HCT116 (cell line): Measurements from ENCODE around the gene CASKIN2. TPM values are rescaled to one million over a fixed set of nuclear protein-coding genes. Genes with fewer than 3 reads are reported as not detected.
A peak's percentile ranks its signal among the peaks of the same experiment; 100 is the strongest.

Experiments used
- ATAC-seq: fragments of 200-7000 bp; cut with Tn5 transposase; 2 replicates; pipeline ENCODE4 v1.9.1; 2020; ENCODE audit warnings: mild to moderate bottlenecking, moderate library complexity
- BruUV-seq: library from RNA; stranded (reverse); fragments of 400-500 nt; replicated peaks from 2 replicates; lab custom pipeline; 2021; lab: Mats Ljungman, UMichigan
- CTCF ChIA-PET: fragments of 300-600 bp; sonication (Branson Sonifier 250); formaldehyde crosslinking; loops from one replicate; lab custom pipeline; 2021; ENCODE audit warnings: antibody characterized with exemption; lab: Charles Lee
- POLR2A ChIA-PET: fragments of 300-600, 350-600 bp; sonication (Branson Sonifier 250); formaldehyde crosslinking; loops from one replicate; lab custom pipeline; 2021; ENCODE audit warnings: antibody characterized with exemption; lab: Charles Lee
- RAD21 ChIA-PET, 2 experiments: fragments of 300-600 bp; sonication (Branson Sonifier 250); formaldehyde crosslinking; loops; one replicate each; lab custom pipeline; 2023; ENCODE audit warnings: low total read pairs in 2 of 2; ENCODE audit not compliant: uncharacterized antibody in 2 of 2, unreplicated experiment in 2 of 2, low non-redundant PET in 1 of 2; lab: Charles Lee
- DNase-seq: peaks from one replicate; pipeline ENCODE4 v3.0.0-alpha.2; 2010; ENCODE audit warnings: low read depth, low spot score
- H2AFZ ChIP-seq: fragments of 200-600 bp; shearing (Covaris generic), sonication (generic); 2 replicates; pipeline ENCODE4 v1.6.1; 2017; ENCODE audit warnings: low read depth, mixed run types, mixed read lengths, antibody characterized with exemption, low read length; ENCODE audit not compliant: poor library complexity, severe bottlenecking
- H3K27ac ChIP-seq: 2 replicates; pipeline ENCODE4 v1.5.1; 2012; ENCODE audit warnings: low read depth, low read length
- H3K27me3 ChIP-seq: fragments of 200-600 bp; sonication (generic); 2 replicates; pipeline ENCODE4 v1.6.1; 2016; ENCODE audit warnings: mixed run types, low read length, mixed read lengths; ENCODE audit not compliant: insufficient read depth
- H3K36me3 ChIP-seq, 2 experiments: fragments of 200-500 bp in 1 of 2; fragments of 200-600 bp in 1 of 2; sonication (Bioruptor generic) in 1 of 2; sonication (generic) in 1 of 2; 2 replicates each; pipeline versions ENCODE4 v1.5.1 to v1.6.1; 2014 to 2016; ENCODE audit warnings: low read length in 2 of 2, inconsistent platforms in 1 of 2, mixed read lengths in 1 of 2, mixed run types in 1 of 2; ENCODE audit not compliant: insufficient read depth in 2 of 2, control insufficient read depth in 1 of 2
- H3K4me1 ChIP-seq, 2 experiments: fragments of 200-600 bp in 1 of 2; sonication (generic) in 1 of 2; 2 replicates each; pipeline versions ENCODE4 v1.5.1 to v1.6.1; 2012 to 2017; ENCODE audit warnings: low read length in 2 of 2, inconsistent platforms in 1 of 2, mild to moderate bottlenecking in 1 of 2, mixed read lengths in 1 of 2, mixed run types in 1 of 2, moderate library complexity in 1 of 2; ENCODE audit not compliant: insufficient read depth in 2 of 2, control insufficient read depth in 1 of 2
- H3K4me2 ChIP-seq: fragments of 200-600 bp; sonication (generic); 2 replicates; pipeline ENCODE4 v1.6.1; 2017; ENCODE audit warnings: mixed run types, low read length, mixed read lengths
- H3K4me3 ChIP-seq, 2 experiments: fragments of 200-600 bp in 1 of 2; sonication (generic) in 1 of 2; replicated peaks in 1 of 2; 2 replicates each; pipeline ENCODE4 v1.5.1; 2011 to 2016; ENCODE audit warnings: low read length in 2 of 2, control low read depth in 1 of 2, low read depth in 1 of 2, mild to moderate bottlenecking in 1 of 2, mixed read lengths in 1 of 2, mixed run types in 1 of 2
- H3K79me2 ChIP-seq: fragments of 200-600 bp; sonication (generic); 2 replicates; pipeline ENCODE4 v1.6.1; 2017; ENCODE audit warnings: mild to moderate bottlenecking, mixed run types, low read length, moderate library complexity, mixed read lengths; ENCODE audit not compliant: insufficient read depth
- H3K9ac ChIP-seq: fragments of 200-600 bp; sonication (generic); 2 replicates; pipeline ENCODE4 v1.6.1; 2016; ENCODE audit warnings: low read length, mixed read lengths
- H3K9me2 ChIP-seq: fragments of 200-600 bp; sonication (generic), shearing (Covaris generic); 2 replicates; pipeline ENCODE4 v1.6.1; 2017; ENCODE audit warnings: mixed run types, mild to moderate bottlenecking, moderate library complexity; ENCODE audit not compliant: insufficient read depth
- H3K9me3 ChIP-seq, 2 experiments: fragments of 200-500 bp in 1 of 2; fragments of 200-600 bp in 1 of 2; sonication (Bioruptor generic) in 1 of 2; sonication (generic) in 1 of 2; 2 replicates each; pipeline ENCODE4 v1.6.1; 2014 to 2017; ENCODE audit warnings: low read length in 2 of 2, mixed read lengths in 2 of 2, inconsistent platforms in 1 of 2, low read depth in 1 of 2, mild to moderate bottlenecking in 1 of 2, mixed run types in 1 of 2, moderate library complexity in 1 of 2; ENCODE audit not compliant: control insufficient read depth in 1 of 2, insufficient read depth in 1 of 2
- H4K20me1 ChIP-seq: fragments of 200-600 bp; sonication (generic), shearing (Covaris generic); 2 replicates; pipeline ENCODE4 v1.6.1; 2017; ENCODE audit warnings: mixed run types, mild to moderate bottlenecking, moderate library complexity; ENCODE audit not compliant: insufficient read depth
- CEBPB ChIP-seq: IDR thresholded peaks from 2 replicates; pipeline ENCODE4 v1.6.1; 2012; ENCODE audit warnings: low read depth
- POLR2A ChIP-seq: IDR thresholded peaks from 2 replicates; pipeline ENCODE4 v1.7.0; 2011; ENCODE audit warnings: borderline replicate concordance; ENCODE audit not compliant: insufficient read depth, insufficient read length; ENCODE audit errors: extremely low read depth
- SRF ChIP-seq: IDR thresholded peaks from 2 replicates; pipeline ENCODE4 v1.6.1; 2012; ENCODE audit warnings: low read depth
- TCF7L2 ChIP-seq: IDR thresholded peaks from 2 replicates; pipeline ENCODE4 v1.7.0; 2011; ENCODE audit warnings: borderline replicate concordance, inconsistent platforms; ENCODE audit not compliant: insufficient read depth, insufficient read length; ENCODE audit errors: extremely low read depth
- intact Hi-C: fragments of 100-400 bp; cut with micrococcal nuclease; formaldehyde crosslinking; loops from 2 replicates; pipeline ENCODE4 v1.10.0; 2022
- total RNA-seq: library from RNA; stranded (reverse); gene quantifications from one replicate; pipeline ENCODE4 v1.2.1, GENCODE V29; 2021; ENCODE audit not compliant: unreplicated experiment
- TF ChIP-seq, protein P1 (sequence below): IDR thresholded peaks from 2 replicates; pipeline ENCODE4 v1.6.1; 2012; ENCODE audit warnings: low read depth

Gene CASKIN2
- total RNA-seq, 1 experiment from 2014 or later: 38.4 TPM

DNA sequence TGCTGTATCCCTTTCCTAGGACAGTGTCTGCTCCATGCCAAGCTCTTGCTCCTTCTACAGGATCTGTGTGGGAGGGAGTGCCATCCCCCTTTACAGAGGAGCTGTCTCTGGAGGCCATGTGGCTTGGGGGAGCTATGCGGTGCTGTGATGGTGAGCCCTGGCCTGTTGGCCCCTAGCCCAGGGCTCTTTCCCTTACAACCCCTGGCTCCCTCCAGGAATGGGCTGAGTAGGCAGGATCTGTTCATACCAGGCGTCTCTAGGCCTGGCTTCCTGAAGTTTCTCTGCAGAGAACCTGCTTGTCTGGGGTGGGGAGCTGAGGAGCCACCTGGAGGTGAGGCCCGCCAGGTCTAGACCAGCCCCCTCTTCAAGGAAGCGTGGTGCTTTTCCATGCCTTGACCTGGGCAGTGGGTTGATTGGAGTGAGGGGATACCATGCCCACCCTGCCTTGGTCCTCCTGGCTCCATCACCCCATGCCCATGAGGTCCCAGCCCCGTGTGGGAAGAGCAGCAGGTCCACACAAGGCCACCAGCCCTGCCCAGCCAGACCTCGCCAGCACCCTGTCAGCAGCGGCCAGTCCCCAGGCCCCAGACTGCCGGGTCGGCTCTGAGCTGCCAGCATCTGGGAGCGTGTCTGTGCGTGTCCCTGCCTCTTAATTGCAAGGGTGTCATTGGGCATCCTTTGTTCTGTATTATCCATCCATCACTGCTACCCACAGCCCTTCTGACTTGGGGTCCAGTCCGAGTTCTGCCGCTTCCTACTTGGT, 24.8 kb upstream of the CASKIN2 start:
- peaks cover under 1 to 28% of the 10 kb centered on the region in 2 experiments; a peak in 2 of 4 replicates for H3K4me1 ChIP-seq
- peak; percentile 18; the same call in 1 of the 2 replicates for ATAC-seq
- TF ChIP-seq CEBPB (no peak), TCF7L2 (no peak), SRF (no peak)

DNA sequence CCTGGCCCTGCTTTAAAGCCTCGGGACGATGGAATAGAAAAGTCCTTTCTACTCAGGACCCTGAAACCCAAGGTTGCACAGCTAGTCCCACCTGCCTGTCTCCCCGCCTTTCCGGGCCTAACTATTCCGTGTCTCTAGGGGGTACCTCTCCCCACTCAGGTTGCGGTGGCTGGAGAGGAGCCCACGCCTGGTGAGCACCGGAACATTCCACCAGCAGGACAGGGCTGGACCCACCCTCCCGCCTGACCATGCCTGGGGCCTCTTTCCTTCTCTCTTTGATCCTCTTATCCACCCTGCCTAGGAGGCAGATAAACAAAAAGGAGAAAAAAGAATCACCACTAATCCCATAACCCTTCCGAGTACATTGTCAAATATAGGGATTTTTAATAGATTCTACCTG, 21.0 kb upstream of the CASKIN2 start:
- intact Hi-C loops: no loop called here
- Histone ChIP-seq H3K4me3 (no peak overlapping the region), H3K4me1 (peaks cover 22 to 52% of the 10 kb centered on the region in 2 experiments), H3K79me2 (peaks cover 88% of the 10 kb centered on the region), H3K27ac (no peak overlapping the region), H3K27me3 (no peaks in the 10 kb centered on the region), H2AFZ (no peak overlapping the region), H3K36me3 (peaks cover 0 to 11% of the 10 kb centered on the region in 2 experiments; a peak in 1 of 4 replicates), H3K9me2 (no peaks in the 10 kb centered on the region), H4K20me1 (no peaks in the 10 kb centered on the region), H3K4me2 (no peak overlapping the region), H3K9ac (no peak overlapping the region), H3K9me3 (no peaks in the 10 kb centered on the region)
- POLR2A ChIA-PET: interaction anchor here (1.4 kb wide), 1 partner anchor 10 kb away, joined by 5 read pairs; no protein-coding TSS in a partner anchor
- TF ChIP-seq POLR2A (no peak), SRF (no peak)
- TF ChIP-seq, protein P1, sequence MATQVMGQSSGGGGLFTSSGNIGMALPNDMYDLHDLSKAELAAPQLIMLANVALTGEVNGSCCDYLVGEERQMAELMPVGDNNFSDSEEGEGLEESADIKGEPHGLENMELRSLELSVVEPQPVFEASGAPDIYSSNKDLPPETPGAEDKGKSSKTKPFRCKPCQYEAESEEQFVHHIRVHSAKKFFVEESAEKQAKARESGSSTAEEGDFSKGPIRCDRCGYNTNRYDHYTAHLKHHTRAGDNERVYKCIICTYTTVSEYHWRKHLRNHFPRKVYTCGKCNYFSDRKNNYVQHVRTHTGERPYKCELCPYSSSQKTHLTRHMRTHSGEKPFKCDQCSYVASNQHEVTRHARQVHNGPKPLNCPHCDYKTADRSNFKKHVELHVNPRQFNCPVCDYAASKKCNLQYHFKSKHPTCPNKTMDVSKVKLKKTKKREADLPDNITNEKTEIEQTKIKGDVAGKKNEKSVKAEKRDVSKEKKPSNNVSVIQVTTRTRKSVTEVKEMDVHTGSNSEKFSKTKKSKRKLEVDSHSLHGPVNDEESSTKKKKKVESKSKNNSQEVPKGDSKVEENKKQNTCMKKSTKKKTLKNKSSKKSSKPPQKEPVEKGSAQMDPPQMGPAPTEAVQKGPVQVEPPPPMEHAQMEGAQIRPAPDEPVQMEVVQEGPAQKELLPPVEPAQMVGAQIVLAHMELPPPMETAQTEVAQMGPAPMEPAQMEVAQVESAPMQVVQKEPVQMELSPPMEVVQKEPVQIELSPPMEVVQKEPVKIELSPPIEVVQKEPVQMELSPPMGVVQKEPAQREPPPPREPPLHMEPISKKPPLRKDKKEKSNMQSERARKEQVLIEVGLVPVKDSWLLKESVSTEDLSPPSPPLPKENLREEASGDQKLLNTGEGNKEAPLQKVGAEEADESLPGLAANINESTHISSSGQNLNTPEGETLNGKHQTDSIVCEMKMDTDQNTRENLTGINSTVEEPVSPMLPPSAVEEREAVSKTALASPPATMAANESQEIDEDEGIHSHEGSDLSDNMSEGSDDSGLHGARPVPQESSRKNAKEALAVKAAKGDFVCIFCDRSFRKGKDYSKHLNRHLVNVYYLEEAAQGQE: no peak
- CTCF ChIA-PET: interaction anchor here (1.3 kb wide), 1 partner anchor 11 kb away, joined by 4 read pairs; the partner anchor contains the start of gene LLGL2
- RAD21 ChIA-PET: no interaction called here
- no peak for DNase-seq
- no TSS peak for BruUV-seq
- no peak for ATAC-seq

More for the DNA sequence above, 24.8 kb upstream of the CASKIN2 start:
- ChIA-PET CTCF (interaction anchor here (1.5 kb wide), 1 partner anchor 13 kb away, joined by 4 read pairs; no protein-coding TSS in a partner anchor), RAD21 (no interaction called here), POLR2A (interaction anchor here (1.1 kb wide), 1 partner anchor 9 kb away, joined by 4 read pairs; no protein-coding TSS in a partner anchor)
- Histone ChIP-seq H3K36me3 (no peaks in the 10 kb centered on the region; a peak in 1 of 4 replicates), H3K9me2 (no peaks in the 10 kb centered on the region), H3K4me2 (no peak overlapping the region), H2AFZ (no peak overlapping the region), H3K4me3 (no peak overlapping the region), H4K20me1 (no peaks in the 10 kb centered on the region), H3K9me3 (no peaks in the 10 kb centered on the region), H3K9ac (no peak overlapping the region), H3K79me2 (peaks cover 97% of the 10 kb centered on the region), H3K27me3 (no peaks in the 10 kb centered on the region), H3K27ac (peak overlapping the region; percentile 16; the same call in 1 of the 2 replicates)
- no peak for DNase-seq
- intact Hi-C loops: no loop called here
- no TSS peak for BruUV-seq
